DMS79 treated with DMSO at 0.1 percent for 48 hours (cell line): ENCODE measurements around the gene LYSET.
"Not testable (repeated sequence)": the region's sequence is repeated elsewhere in the genome, so short reads cannot be mapped to it uniquely, and the experiment has no call there.

Experiments used
- DNase-seq: peaks from one replicate; lab custom pipeline; 2025; lab: John Stamatoyannopoulos, UW

The LYSET gene

GRCh38 chr14:93223565-93223964 is 38.4 kb downstream of the LYSET start:
- DNase-seq = no peak

DNA sequence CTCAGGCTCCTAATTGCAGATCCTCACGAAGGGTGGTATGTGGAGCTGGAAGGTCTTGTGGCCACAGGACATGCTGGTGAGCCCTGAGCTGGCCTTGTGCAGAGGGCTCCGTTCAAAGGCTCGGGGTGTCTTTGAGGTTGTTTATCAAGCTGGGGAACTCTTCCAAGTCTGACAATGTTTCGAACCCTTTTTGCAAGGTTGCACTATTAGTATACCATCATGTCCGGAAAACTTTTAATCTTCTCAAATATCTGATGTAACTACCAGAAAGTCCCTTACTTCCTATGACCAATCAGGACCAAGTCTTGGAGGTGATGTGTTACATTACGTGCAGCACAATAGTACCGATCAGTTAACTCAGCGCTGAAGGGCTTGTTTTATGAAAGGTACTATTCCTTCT is 43.4 kb downstream of the LYSET start:
- no peak for DNase-seq

- no peak for DNase-seq
These were observed 45.4 kb downstream of the LYSET start for GRCh38 chr14:93230539-93230938.

DNA sequence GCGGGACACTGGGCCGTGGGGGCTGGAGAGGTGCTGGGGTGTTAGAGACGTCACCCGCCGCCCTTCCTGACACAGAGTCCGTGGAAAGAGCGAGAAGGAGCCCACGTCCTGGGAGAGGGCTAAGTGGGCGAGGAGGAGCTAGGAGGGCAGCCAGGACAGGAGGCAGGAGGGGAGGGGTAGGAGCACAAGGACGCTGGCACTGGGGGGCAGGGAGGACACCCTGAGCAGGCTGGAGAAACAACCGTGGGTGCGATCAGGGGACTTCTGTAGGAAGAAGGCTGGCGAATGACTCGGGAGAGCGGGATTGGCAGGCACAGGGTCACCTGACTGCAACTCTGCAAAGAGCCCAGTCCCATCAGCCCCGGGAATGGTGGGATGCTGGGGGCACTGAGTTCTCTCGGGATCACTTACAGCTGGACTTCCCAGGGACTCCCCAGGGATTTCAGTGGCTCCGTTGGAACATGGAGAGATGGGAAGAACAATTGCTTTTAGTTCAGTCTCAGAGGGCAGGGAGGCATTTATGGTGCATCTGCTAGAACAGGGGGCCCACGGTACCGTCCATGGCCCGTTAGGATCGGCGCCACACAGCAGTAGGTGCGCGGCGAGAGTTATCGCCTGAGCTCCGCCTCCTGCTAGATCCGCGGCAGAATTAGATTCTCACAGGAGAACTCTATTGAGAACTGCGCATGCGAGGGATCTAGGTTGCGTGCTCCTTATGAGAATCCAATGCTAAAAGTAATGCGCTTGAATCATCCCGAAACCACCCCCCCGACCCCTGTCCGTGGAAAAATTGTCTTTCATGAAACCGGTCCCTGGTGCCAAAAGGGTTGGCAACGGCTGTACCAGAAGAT is 46.2 kb downstream of the LYSET start:
- peak; percentile 66 for DNase-seq

DNA sequence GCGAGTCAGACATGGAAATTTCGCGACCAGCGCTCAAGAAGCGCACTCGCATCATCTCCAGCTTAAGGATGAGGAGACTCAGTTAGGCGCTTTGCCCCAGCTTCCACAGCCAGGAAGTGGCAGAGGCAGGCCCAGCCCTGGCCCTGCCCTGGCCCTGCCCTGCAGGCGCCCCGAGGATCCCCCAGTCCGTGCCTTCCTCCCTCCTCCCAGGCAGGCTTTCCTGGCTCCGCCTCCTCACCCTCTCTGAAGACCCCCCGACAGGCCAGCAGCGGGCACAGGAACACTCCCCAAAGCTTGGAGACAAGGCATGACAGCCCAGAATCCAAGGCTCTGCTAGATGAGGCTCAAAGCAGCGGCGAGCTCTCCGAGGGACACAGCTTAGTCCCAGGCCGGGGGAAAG is 47.0 kb downstream of the LYSET start:
- DNase-seq = no peak

- DNase-seq = not testable (repeated sequence)
These were observed 48.0 kb downstream of the LYSET start for GRCh38 chr14:93233078-93233477.

- DNase-seq = no peak
These were observed 49.7 kb downstream of the LYSET start for GRCh38 chr14:93234798-93235197.
